SU-DHL-6 (cell line): ENCODE measurements around the gene WNK1.

Experiments used
- EZH2phosphoT487 ChIP-seq: fragments of 200-600 bp; sonication (generic), shearing (Covaris generic); conservative IDR thresholded peaks from 2 replicates; pipeline ENCODE4 v1.6.1; 2018; ENCODE audit warnings: mild to moderate bottlenecking, antibody characterized with exemption, low read length, moderate library complexity, mixed read lengths
- TF ChIP-seq, protein P1 (sequence below): fragments of 200-600 bp; sonication (generic); IDR thresholded peaks from one replicate; pipeline ENCODE4 v1.5.1; 2017; ENCODE audit warnings: antibody characterized with exemption, mild to moderate bottlenecking, low read length, moderate library complexity; ENCODE audit not compliant: insufficient read depth, poor library complexity, severe bottlenecking

DNA sequence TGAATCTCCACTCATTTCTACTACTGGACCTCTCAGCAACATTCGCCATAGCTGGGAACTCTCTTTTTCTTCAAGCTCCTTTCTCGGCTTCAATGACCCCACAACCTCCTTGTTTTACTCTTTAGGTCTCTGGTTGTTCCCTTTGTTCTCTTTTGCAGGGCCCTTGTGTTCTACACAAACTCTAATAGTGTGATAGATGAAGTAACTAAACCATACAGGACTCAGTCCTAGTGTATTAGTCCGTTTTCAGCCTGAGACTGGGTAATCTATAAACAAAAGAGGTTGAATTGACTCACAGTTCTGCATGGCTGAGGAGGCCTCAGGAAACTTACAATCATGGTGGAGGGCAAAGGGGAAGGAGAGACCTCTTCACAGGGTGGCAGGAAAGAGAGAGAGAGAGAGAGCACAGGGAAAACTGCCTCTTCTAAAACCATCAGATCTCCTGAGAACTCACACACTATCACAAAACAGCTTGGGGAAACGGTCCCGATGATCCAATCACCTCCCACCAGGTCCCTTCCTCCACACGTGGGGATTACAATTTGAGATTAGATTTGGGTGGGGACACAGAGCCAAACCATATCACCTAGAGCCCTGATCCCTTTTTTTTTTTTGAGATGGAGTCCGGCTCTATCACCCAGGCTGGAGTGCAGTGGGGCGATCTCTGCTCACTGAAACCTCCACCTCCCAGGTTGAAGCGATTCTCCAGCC is 32.0 kb upstream of the WNK1 start:
- TF ChIP-seq EZH2phosphoT487 = no peak
- TF ChIP-seq, protein P1, sequence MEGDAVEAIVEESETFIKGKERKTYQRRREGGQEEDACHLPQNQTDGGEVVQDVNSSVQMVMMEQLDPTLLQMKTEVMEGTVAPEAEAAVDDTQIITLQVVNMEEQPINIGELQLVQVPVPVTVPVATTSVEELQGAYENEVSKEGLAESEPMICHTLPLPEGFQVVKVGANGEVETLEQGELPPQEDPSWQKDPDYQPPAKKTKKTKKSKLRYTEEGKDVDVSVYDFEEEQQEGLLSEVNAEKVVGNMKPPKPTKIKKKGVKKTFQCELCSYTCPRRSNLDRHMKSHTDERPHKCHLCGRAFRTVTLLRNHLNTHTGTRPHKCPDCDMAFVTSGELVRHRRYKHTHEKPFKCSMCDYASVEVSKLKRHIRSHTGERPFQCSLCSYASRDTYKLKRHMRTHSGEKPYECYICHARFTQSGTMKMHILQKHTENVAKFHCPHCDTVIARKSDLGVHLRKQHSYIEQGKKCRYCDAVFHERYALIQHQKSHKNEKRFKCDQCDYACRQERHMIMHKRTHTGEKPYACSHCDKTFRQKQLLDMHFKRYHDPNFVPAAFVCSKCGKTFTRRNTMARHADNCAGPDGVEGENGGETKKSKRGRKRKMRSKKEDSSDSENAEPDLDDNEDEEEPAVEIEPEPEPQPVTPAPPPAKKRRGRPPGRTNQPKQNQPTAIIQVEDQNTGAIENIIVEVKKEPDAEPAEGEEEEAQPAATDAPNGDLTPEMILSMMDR = no peak
